Kidney epithelial cell (primary cell): ENCODE measurements around the gene FCHSD2. TPM values are rescaled to one million over a fixed set of nuclear protein-coding genes. Genes with fewer than 3 reads are reported as not detected.

ENCODE experiments used
- DNase-seq: peaks from one replicate; pipeline ENCODE4 v3.0.0-alpha.2; 2010; ENCODE audit warnings: low read depth
- H3K27me3 ChIP-seq: 2 replicates; pipeline ENCODE4 v1.6.0; 2011; ENCODE audit warnings: low read length; ENCODE audit not compliant: control insufficient read depth, insufficient read depth
- H3K36me3 ChIP-seq: 2 replicates; pipeline ENCODE4 v1.5.1; 2011; ENCODE audit warnings: low read length; ENCODE audit not compliant: control insufficient read depth, insufficient read depth
- H3K4me3 ChIP-seq: 2 replicates; pipeline ENCODE4 v1.5.1; 2011; ENCODE audit warnings: low read depth, mild to moderate bottlenecking, control low read depth, low read length
- total RNA-seq: library from RNA; depleted of rRNA; stranded (reverse); fragments of >200 nt; gene quantifications from 2 replicates; pipeline ENCODE4 v1.2.3, GENCODE V29; 2015
- TF ChIP-seq, protein P1 (sequence below): IDR thresholded peaks from 2 replicates; pipeline ENCODE4 v1.5.1; 2011; ENCODE audit warnings: mild to moderate bottlenecking, moderate library complexity, low read length, control low read depth, inconsistent platforms; ENCODE audit not compliant: insufficient read depth, poor library complexity, severe bottlenecking

Gene FCHSD2
- total RNA-seq, 1 donor from 2014 or later = 13.2 TPM

DNA sequence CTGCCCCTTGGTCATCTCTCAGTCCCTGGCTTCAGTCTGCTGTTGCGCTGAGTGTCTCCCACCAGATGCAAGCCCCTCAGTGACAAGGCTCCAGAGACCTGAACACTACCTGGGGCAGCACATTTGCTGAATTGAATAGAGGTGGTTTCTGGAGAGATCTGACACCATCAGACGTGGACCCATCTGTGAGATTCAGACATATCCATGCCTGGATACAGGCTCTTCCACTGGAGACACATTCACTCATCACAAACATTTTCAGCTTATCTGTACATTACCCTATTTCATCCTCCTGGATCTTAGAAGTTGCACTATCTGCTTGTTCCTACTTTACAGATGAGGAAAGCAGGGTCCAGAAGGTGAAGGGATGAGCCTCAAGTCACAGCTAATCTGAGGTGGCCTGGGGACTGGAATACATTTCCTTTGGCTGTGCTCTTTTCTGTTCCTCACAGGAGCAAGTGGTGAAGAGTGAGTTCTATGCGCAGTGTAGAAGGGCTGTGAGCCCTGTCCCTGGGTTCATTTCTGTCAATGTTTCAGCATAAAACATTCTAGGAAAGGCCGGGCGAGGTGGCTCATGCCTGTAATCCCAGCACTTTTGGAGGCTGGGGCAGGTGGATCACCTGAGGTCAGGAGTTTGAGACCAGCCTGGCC is 308.9 kb downstream of the FCHSD2 start:
- no peaks in the 10 kb centered on the region for H3K27me3 ChIP-seq
- TF ChIP-seq, protein P1, sequence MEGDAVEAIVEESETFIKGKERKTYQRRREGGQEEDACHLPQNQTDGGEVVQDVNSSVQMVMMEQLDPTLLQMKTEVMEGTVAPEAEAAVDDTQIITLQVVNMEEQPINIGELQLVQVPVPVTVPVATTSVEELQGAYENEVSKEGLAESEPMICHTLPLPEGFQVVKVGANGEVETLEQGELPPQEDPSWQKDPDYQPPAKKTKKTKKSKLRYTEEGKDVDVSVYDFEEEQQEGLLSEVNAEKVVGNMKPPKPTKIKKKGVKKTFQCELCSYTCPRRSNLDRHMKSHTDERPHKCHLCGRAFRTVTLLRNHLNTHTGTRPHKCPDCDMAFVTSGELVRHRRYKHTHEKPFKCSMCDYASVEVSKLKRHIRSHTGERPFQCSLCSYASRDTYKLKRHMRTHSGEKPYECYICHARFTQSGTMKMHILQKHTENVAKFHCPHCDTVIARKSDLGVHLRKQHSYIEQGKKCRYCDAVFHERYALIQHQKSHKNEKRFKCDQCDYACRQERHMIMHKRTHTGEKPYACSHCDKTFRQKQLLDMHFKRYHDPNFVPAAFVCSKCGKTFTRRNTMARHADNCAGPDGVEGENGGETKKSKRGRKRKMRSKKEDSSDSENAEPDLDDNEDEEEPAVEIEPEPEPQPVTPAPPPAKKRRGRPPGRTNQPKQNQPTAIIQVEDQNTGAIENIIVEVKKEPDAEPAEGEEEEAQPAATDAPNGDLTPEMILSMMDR = no peak
- no peaks in the 10 kb centered on the region for H3K36me3 ChIP-seq
- no peak overlapping the region for H3K4me3 ChIP-seq
- no peak for DNase-seq

- H3K36me3 ChIP-seq = no peaks in the 10 kb centered on the region
- H3K4me3 ChIP-seq = no peak overlapping the region
- no peak for DNase-seq
- no peaks in the 10 kb centered on the region for H3K27me3 ChIP-seq
- TF ChIP-seq, protein P1 = no peak
Measured at GRCh38 chr11:72832301-72833082, 309.6 kb downstream of the FCHSD2 start.

DNA sequence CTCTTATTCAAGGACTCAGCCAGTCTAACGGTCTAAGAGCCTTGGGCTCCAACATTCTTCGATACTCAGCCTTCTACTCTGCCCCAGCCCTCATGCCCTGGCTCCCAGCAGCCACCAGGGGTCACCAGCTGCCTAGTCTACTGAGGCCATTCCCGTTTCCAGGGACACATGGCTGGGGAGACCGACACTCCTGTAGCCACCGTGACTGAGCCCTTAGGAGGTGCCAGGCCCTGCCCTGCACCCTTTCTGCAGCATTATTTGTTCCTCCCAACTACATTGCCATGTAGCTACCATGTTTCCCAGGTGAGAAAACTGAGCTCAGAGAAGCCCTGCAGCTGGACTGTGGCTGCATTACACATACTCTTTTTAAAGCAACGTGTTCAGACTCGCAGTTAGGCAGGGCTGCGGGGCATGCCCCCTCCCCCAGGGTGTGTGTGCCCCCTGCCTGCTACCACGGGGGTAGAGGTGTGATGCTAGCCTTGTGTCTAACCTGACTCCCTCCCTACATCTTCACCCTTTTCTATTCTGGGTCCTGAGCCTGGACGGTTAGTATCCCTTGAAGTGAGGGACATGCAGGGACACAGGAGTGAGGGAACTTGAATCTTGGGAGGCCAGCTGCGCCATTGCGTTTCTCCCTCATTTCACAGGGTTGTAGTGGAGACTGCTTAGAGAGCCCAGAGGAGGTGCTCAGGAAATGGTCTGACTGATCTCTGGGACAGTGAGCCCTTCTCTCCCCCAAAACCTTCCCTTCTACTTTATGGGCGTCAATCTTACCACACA is 310.4 kb downstream of the FCHSD2 start:
- no peak for DNase-seq
- Histone ChIP-seq H3K27me3 (no peaks in the 10 kb centered on the region), H3K4me3 (no peak overlapping the region), H3K36me3 (no peaks in the 10 kb centered on the region)
- TF ChIP-seq, protein P1 = peak; percentile 94

- no peak for DNase-seq
- no peak overlapping the region for H3K4me3 ChIP-seq
- TF ChIP-seq, protein P1 = no peak
- no peaks in the 10 kb centered on the region for H3K27me3 ChIP-seq
- no peaks in the 10 kb centered on the region for H3K36me3 ChIP-seq
Measured at GRCh38 chr11:72829884-72830533, 312.1 kb downstream of the FCHSD2 start.

- no peak for DNase-seq
- Histone ChIP-seq H3K36me3 (no peaks in the 10 kb centered on the region), H3K4me3 (no peak overlapping the region), H3K27me3 (no peaks in the 10 kb centered on the region)
- TF ChIP-seq, protein P1 = no peak
Measured at GRCh38 chr11:72829178-72829577, 312.9 kb downstream of the FCHSD2 start.
